NCI-H128 (cell line): Measurements from ENCODE around the gene LBR.

Experiments
- DNase-seq: peaks from one replicate; lab custom pipeline; 2025; ENCODE audit not compliant: unreplicated experiment; lab: John Stamatoyannopoulos, UW

Gene LBR

DNA sequence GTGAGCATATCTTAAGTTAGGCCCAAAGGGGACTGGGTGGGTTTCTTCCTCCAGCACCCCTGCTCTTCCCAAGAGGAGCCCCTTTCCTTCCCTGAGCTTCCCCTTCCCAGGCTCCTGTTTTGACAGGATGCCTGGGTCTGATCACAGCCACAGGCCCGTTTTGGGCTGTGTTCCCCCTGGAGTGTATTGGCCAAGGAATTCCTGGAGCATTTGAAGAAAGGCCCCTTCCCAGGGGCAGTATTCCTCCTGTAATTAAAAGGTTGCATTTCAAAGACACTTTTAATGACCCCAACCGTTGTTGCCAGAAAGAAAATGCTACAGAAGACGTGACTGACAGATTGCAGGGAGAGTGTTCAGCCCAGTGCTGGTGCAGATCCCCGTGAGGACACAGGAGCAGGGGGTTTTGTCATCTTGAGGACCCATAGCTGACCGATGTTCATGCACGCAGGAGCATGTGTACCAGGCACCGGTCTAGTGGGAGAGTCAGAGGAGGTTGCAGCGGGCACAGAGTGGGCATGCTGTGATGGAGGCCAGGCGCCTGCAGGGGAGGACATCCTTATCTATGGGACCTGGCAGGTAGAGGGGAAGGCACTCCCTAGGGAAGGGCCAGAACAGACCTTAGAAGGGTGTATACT, 19.3 kb upstream of the LBR start:
- no peak for DNase-seq

DNA sequence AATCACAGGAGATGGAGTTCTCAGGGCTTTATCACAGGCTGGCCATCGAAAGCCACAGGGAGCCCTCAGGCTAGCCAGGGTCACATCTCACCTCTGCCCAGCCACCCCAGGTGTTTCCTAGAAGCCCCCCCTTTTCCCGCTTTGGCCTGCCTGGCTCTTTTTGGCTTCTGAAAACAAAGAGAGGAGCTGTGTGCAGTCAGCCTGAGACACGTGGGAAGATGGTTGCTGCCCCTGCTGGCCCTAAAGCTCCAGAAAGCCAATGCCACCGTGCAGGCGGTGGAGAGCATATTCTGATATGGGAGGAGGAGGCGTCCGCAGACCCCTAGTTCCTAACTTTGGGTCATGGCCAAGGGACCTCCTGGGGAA, 18.7 kb upstream of the LBR start:
- DNase-seq = no peak

DNA sequence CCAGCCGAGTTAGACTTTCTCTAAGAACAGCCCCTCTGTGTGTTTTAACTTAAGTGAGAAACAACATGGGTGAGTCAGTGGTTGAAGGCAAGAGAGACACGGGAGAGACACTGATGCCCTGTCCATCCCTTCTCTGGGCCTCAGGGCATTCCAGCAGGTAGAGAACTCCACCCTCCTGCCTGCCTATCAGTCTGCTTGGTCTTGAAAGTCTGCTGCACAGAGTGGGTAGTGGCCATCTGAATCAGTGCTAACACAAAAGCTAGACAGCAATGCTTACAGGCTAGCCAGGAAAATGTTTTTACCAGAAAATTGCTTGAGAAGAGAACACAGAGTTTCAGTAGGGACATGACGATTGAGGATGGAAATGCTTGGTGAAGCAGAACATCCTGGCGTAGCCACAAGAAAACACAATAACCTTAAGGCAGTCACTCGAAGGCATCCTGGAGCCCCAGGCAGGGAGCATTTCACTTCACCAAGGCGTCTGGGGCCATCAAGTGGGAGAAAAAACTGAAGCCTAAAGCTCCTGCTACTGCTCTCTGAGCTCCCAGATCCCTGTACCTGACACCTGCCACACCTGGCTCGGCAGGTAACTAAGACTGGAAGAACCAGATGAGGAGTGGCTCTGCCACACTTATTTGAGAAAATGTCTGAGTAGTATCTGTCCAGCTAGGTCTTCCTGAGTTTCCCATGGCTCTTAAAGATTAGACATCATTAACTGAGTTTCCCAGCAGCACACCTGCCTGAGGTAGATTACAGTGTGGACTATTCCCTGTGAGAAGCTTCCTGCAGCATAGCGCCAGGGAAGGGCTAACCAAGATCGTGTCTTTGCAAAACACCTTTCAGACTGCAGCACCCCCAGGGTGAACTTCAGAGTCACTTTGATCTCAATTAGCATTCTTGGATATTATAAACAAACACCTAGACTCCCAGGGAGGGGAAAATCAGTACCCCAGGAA, 18.1 kb upstream of the LBR start:
- no peak for DNase-seq

DNA sequence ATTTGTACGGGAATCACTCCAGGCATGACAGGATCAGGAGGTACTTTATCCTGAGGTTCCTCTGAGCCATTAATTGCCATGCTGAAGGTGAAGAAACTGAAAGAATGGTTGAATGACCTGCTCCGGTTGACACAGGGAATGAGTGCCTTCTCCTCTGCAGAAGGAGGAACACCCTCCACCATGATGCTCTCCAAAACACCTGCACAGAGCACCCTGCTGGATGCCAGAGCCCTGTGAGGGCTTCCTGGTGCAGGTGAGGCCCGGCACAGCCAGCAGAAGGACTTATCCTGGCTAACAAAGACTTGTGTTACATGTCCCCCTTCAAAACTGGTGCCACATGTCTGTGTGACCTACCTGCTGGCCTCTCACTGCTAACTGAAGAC, 14.3 kb upstream of the LBR start:
- DNase-seq = no peak

DNA sequence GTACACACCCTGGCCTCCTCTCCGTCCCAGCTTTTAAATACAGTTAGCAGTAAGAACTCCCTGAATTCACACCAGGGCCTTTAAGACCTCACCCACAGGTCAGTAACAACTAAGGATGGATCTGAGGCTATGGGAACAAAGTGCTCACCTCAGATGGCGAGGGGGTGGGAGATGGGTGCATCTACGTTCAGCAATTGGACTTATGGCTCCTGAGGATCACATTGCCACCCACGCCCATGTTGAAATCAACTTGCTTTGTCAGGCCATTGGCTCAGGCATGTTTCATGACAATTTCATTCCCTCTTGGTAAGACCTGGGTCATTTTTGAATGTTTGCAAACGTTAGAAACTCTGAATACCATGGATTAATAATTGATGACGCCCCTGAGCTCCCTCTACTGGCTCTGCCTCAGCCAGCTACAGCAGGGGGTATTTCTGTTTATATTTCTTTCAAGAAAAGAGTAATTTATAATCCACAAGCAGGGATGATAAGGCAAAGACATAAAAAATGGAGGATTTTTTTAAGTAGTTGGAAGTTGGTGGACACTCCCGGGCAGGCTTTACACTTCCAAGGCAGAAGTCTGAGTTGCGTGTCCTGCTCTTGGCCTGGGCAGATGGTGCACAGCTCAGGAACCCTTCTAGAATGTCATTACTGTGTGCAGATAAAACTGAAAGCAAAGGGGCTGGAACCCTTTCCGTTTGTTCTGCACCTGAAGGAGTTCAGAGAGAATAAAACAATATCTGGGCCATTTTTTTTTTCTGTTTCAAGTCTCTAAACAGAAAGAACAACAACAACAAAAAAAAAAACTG, 13.7 kb upstream of the LBR start:
- no peak for DNase-seq

DNA sequence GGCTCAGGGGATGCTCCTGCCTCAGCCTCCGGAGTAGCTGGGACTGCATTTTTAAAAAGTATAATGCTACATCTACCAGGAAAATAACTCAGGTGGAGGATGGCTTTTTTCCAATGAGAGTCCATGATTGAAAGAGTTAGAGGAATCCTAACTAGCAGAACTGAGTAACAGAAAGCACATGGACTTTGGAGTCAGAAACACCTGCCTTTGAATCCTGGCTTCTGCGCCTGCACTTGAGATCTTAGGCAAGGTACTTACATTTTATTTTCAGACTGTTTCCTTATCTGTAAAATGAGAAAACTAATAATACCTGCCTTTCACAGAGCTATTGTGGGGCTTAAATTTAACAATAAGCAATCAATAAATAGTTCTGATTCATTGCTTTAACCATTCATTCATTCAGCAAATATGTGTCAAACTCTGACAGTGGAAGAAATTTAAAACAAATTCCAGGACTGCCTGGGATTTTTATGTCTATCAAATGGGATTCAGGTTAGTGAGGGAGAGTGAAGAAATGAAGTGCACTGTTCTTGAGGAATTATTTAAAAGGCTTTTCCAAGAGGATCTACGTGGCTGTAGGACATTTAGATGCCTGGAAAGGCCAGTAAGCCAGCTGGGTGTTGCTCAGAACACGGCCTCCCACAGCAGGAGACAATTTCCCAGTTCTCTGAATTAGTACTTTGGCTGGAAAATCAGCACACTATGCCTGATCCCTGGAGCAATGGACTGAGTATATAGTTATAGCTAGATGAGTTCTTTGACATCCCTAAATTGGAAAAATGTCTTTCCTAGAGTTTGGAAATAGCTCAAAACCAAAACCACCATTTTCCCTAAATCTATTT, 12.8 kb upstream of the LBR start:
- DNase-seq = no peak

DNA sequence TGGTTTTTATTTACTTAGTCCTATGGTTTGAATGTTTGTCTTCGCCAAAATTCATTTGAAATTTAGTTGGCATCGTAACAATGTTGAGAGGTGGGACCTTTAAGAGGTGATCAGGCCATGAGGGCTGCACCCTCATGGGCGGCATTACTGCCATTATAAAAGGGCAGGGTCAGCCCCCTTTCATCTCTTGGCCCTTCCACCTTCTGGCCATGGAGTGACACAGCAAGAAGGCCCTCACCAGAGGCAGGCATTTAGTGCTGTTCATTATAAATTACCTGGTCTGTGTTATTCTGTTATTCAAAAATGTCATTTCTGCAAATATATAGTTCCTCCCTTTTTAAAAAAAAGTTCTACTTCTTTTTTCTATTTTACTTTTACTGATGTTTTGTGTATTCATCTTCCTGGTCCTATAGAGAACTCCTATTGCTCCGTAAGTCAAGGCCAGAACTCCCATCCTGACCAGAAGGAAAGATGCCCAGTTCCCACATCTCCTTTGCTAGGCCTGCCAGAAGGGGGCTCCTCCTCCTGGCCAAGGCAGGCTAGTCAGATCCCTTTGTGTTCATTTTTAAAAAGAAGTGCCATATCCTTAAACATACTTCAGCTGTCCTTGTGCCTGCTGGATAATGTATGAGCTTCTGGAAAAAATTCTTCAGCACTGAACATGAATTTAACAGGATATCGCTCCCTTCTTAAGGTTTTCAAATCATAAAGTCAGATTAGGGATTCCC, 10.0 kb upstream of the LBR start:
- DNase-seq = no peak

DNA sequence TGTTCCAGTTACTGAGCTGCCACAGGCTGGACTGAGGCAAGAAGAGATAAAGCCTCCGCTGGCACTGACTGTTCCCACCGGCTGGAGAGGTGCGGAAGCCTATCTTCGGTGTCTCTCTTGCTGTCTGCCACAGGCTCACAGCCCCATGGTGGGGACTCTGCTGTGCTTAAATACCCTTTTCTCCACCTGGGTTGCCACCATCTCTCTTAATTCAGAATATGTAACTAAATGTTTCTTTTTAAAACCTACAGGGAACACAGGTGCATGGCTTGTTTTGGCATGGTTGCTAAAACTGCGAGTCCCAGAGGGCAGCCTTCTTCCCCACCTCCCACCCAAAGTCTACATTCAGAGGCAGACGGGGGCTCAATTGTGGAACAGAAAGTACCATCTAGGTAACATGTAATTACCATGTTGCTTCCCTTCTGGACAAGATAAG, 8.1 kb upstream of the LBR start:
- no peak for DNase-seq

DNA sequence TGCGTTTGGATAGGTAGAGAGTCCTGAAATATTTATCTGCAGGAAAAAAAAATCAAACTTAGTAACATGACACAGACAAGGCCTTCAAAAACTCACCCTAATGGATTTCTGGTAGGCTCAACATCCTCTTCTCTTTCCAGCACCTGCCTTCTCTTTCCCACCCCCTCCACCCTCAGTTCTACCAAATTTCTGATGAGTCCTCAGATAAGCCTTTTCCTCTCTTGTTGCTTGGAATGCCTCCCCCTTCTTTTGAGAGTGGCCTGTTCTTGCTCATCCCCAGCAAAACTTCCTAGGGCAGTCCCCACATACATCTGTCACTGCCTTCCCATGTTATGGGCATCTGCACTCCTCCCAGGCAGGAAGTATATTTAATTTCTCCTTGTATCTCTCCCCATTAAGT, 7.6 kb upstream of the LBR start:
- DNase-seq = no peak

DNA sequence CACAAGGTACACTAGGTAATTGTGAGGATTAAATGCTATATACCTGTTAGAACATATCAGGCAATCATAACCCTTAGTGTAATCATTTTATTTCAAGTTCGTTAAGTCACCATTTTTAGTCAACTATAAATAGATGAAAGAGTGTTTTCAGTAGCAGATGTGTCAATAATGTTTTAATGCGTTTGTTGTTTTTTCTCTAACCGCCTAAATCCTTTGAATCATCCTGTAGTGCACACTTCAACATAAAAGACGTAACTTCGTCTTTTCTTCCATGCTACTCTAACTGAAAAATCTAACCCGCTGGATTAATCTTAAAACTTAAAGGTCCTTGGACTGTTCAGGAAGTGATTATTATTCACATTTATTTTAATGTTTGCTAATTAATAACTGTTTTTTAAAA, 7.2 kb upstream of the LBR start:
- DNase-seq = no peak

DNA sequence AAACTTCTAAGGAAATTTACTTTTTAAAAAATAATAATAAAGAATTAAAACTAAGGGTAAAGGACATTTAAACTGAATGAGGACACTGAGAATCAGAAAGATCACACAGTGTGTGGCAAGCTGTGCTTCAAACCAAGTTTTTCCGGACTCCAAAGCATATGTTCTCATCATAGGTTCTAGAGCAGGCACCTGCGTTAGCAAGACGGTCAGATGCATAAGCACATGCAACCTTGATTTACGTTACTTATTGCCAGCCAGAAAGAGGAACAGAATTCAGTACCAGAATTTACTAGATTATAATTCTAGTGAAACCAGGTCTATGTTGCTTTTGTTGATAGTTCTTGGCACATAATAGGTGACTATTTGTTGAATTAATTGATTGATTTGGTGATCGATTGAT, 6.2 kb upstream of the LBR start:
- no peak for DNase-seq

DNA sequence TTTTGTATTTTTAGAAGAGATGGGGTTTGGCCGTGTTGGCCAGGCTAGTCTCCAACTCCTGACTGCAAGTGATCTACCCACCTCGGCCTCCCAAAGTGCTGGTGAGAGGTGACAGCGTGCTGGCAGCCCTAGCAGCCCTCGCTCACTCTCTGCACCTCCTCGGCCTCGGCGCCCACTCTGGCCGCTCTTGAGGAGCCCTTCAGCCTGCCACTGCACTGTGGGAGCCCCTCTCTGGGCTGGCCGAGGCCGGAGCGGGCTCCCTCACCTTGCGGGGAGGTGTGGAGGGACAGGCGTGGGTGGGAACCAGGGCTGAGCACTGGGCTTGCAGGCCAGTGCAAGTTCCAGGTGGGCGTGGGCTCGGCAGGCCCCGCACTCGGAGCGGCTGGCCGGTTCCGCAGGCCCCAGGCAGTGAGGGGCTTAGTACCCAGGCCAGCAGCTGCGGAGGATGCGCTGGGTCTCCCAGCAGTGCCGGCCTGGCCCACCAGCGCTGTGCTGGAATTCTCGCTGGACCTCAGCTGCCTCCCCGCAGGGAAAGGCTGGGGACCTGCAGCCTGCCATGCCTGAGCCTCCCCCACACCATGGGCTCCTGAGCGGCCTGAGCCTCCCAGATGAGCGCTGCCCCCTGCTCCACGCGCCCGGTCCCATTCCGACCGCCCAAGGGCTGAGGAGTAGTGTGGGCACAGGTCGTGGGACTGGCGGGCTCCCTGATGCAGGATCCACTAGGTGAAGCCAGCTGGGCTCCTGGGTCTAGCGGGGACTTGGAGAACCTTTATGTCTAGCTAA, 3.4 kb upstream of the LBR start:
- DNase-seq = no peak

DNA sequence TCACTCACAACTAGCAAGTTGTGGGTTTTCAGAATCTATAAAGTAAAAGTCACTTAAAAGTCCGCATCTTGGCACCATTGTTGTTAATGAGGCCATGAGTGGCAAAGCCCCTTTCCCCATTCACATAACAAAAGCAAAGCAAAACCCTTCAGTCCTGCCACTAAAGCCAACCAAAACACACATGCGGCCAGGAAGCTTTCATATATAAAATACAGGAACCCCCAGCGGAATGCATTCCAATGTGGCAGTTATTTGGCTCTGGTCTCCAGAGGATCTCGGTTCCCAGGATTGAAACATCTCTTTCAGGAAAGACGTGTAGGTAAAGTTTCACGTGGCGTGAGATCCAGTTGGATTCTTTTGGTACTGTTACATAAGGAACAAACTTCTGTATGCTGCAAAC, 2.5 kb upstream of the LBR start:
- DNase-seq = no peak

DNA sequence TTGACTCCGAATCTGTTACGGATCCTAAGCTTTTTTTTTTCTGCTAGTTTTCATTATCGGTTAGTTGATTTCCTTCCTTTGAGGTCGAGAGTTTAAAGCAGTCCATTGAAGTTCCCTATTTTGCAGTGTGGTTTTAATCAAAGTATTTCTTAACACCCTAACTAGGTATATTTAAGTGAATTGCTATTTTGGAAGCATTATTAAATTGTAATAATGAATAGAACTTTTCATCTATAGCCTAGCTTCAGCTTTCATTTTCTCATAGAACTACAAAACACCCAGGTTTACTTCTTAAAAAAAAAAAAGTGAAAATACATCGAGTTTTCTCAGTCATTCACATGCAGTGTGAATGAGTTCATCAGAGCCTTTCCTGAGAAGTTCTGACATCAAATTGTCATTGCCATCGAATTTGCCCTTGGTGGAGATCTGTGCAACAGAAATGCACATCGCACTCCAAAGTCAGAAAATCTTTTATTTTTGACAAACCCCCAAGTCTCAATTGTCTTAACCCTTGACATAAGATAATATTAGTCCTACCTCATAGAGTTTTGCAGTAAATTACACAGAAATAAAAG, 1.1 kb upstream of the LBR start:
- DNase-seq = no peak

DNA sequence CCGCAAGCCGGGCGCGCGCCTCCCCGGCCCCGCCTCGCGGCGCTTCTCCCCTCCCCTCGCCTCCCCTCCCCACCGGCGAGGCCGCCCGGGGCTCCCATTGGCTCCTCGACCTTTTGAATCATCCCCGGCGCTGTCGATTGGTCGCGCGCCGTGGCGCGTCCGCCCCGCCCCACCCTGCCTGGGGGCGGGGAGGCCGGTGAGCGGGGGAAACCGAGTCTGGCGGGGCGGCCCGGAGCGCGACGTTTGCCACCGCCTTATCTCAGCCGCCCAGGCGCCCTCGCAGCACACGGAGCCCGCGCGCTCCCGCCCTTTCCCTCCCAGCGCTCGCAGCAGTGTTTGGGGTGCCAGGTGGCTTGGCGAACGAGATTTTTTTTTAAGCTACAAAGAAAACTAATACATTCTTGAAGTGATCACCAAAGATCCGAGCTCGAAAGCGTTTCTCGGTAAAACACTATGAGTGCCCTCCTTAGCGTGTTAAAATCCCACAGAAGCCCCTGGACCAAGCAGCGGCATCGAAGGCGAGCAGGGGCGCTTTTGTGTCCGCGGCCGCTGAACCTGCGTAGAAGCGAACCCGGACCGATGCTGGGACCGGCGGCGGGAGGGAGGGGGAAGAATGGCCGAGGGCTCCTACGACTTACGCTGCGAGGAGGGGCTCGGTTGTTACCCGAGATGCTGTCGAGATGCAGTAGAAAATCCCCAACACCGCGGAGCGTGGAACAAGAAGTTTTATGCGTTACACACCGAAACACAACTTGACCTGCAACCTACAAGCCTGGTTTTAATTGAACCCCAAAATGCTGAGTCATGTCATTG, 436 bp upstream of the LBR start:
- peak; percentile 95 for DNase-seq

DNA sequence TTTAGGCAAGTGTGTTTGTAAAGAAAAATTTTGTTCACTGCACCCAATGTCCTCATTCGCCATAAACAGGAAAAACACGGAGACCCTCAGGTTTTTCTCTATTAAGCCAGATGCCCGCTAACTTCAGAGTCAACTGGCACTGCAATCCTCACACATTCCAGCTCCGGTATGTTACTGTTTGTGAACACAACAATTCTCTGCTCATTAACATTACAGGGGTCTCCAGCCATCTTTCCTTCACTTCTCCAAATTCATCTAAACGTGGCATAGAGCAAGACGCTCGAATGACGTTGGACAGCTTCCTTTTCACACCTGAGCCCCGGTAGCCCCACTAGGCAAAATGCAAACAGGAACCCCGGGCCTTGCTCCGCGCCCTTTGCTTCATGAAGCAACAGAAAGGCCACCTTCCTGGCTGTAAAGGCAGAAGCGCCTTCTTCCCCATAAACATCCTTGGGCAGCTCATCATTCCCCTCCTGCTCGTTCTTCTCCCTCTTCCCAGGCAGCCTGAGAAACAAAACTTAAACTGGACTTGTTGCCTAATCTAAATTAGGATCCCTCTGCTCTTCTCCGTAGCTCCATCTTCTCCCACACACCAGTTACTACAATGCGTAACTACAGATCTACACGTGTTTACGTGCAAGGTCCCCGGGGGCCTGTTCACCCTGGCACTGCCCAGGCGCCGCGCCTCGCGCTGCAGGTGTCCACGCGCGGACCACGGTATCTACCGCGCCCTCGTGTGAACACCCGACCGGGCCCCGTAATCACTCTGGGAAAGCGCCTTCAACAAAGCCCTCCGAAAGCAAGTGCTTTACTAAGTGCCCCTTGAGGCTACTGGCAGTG, 1.2 kb downstream of the LBR start:
- no peak for DNase-seq

DNA sequence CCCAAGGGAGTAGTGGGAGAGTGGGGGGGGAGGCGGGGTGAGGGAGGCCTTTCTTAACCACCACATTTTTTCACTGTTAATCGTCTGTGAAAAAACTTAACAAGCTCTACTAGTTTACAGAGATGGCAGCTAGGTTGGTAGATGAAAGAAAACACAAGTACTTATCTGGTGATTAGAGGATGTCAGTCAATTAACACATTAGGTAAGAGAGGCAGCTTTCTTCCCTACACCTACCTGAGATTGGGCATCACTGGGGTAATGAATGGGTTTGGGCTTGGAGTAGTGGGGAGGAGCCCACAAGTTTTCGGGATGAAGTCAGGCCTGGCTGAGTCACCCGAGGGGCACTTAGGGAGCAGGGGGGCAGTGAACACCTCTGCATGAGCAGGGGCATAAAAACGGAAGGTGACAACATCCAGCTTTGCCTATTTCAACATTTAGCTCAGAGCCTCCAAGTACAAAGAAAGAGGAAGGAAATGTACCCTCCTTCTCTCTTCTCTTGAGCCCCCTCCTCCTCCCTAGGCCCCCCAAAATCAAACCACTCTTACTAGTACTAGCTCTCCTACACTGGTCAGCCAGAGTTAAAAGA, 2.5 kb downstream of the LBR start:
- no peak for DNase-seq
